Parathyroid adenoma (tissue), 2 donors: Measurements from ENCODE around the gene ENO1.

Source experiments
- H2AFZ ChIP-seq: fragments of 300-600 bp; sonication (generic); one replicate; pipeline ENCODE4 v1.7.0; 2017; ENCODE audit warnings: antibody characterized with exemption, mild to moderate bottlenecking
- H3K27ac ChIP-seq: fragments of 300-600 bp; sonication (generic); one replicate; pipeline ENCODE4 v1.7.0; 2017
- H3K27me3 ChIP-seq: fragments of 300-600 bp; sonication (generic); one replicate; pipeline ENCODE4 v1.7.0; 2017; ENCODE audit warnings: low read length; ENCODE audit not compliant: control insufficient read depth, insufficient read depth
- H3K36me3 ChIP-seq: fragments of 300-600 bp; sonication (generic); one replicate; pipeline ENCODE4 v1.7.0; 2017; ENCODE audit warnings: low read length; ENCODE audit not compliant: control insufficient read depth, insufficient read depth
- H3K4me1 ChIP-seq: fragments of 300-600 bp; sonication (generic); one replicate; pipeline ENCODE4 v1.7.0; 2017; ENCODE audit warnings: control low read depth
- H3K4me2 ChIP-seq: fragments of 300-600 bp; sonication (generic); one replicate; pipeline ENCODE4 v1.7.0; 2017; ENCODE audit warnings: low read length
- H3K4me3 ChIP-seq: fragments of 300-600 bp; sonication (generic); one replicate; pipeline ENCODE4 v1.7.0; 2017; ENCODE audit warnings: low read depth, low read length
- H3K79me2 ChIP-seq: fragments of 300-600 bp; sonication (generic); one replicate; pipeline ENCODE4 v1.7.0; 2017; ENCODE audit warnings: control low read depth
- H3K9ac ChIP-seq: fragments of 300-600 bp; sonication (generic); one replicate; pipeline ENCODE4 v1.7.0; 2017; ENCODE audit warnings: mild to moderate bottlenecking
- H3K9me3 ChIP-seq: fragments of 300-600 bp; sonication (generic); one replicate; pipeline ENCODE4 v1.7.0; 2017; ENCODE audit warnings: low read length; ENCODE audit not compliant: control insufficient read depth
- TF ChIP-seq, protein P1 (sequence below): fragments of 300-600 bp; sonication (generic); IDR thresholded peaks from one replicate; pipeline ENCODE4 v1.7.0; 2017; ENCODE audit warnings: antibody characterized with exemption, mild to moderate bottlenecking
- donor health status: primary hyperparathyroidism.

Gene ENO1

DNA sequence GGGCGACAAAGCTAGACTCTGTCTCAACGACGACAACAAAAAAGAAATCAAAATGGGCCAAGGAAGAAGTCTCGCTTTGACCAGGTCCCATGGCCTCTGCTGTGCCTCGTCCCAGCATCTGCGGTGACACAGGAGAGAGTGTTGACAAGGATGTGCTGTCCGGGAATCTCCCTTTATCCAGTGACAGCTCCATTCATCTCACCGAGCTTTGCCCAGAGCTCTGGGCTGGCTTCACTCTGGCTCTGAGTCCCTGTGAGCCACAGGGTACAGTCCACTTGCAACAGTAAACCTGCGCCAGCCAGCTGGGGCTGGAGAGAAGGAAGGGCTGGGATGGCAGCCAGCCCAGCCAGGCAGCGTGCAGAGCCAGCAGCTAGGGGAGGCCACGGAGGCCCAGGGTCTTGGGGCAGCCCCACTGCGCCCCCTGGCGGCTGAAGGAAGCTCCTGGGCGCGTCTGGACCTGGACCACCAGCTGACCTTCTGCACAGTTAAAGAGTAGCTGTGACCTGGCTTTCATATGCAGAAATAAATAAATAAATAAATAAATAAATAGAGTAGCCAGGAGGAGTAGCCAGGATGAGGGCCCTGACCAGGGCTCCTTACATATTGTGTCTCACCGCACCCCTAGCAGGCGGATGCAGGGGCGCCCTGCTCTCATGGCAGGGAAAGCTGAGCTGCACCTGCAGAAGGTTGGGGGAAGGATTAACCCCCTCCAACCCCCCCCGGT lies 29.7 kb downstream of the ENO1 start:
- H3K4me2 ChIP-seq: peak overlapping the region; percentile 27
- H3K4me3 ChIP-seq: no peak overlapping the region
- no peaks in the 10 kb centered on the region for H3K79me2 ChIP-seq
- no peak overlapping the region for H3K9ac ChIP-seq
- H3K27ac ChIP-seq: peak overlapping the region; percentile 51
- H3K27me3 ChIP-seq: no peaks in the 10 kb centered on the region
- peaks cover 4% of the 10 kb centered on the region for H3K4me1 ChIP-seq
- TF ChIP-seq, protein P1, sequence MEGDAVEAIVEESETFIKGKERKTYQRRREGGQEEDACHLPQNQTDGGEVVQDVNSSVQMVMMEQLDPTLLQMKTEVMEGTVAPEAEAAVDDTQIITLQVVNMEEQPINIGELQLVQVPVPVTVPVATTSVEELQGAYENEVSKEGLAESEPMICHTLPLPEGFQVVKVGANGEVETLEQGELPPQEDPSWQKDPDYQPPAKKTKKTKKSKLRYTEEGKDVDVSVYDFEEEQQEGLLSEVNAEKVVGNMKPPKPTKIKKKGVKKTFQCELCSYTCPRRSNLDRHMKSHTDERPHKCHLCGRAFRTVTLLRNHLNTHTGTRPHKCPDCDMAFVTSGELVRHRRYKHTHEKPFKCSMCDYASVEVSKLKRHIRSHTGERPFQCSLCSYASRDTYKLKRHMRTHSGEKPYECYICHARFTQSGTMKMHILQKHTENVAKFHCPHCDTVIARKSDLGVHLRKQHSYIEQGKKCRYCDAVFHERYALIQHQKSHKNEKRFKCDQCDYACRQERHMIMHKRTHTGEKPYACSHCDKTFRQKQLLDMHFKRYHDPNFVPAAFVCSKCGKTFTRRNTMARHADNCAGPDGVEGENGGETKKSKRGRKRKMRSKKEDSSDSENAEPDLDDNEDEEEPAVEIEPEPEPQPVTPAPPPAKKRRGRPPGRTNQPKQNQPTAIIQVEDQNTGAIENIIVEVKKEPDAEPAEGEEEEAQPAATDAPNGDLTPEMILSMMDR: peak; percentile 89
- no peaks in the 10 kb centered on the region for H3K9me3 ChIP-seq
- peak overlapping the region; percentile 72 for H2AFZ ChIP-seq
- no peaks in the 10 kb centered on the region for H3K36me3 ChIP-seq

- H3K9ac ChIP-seq: no peak overlapping the region
- H3K27ac ChIP-seq: no peak overlapping the region
- TF ChIP-seq, protein P1: no peak
Measured at GRCh38 chr1:8847990-8848389, 30.5 kb downstream of the ENO1 start.

DNA sequence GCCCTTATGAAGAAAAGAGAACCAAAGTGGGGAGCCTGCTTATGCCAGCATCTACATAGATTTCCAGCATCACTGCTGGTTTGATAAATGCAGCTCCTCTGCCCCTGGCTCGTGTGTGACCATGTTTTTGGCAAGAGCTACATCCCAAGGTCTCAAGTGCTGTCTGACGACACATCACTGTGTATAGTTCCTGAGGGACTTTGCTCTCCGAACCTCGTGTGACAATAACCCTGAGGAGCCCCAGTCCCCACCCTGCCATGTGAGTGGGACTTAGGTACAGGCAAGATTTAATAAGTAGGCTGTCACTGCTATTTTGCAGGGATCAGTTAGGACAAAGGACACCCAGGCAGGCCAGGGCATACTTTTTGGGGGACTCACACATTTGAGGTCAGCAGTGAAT lies 32.2 kb downstream of the ENO1 start:
- Histone ChIP-seq H3K36me3 (no peaks in the 10 kb centered on the region), H3K9me3 (no peaks in the 10 kb centered on the region), H3K79me2 (no peaks in the 10 kb centered on the region), H3K4me2 (no peak overlapping the region), H3K4me3 (no peak overlapping the region), H3K27me3 (no peaks in the 10 kb centered on the region), H3K4me1 (peaks cover 4% of the 10 kb centered on the region), H3K9ac (no peak overlapping the region), H2AFZ (no peak overlapping the region), H3K27ac (no peak overlapping the region)
- TF ChIP-seq, protein P1: no peak

More at GRCh38 chr1:8847990-8848389, 30.5 kb downstream of the ENO1 start:
- no peak overlapping the region for H3K4me3 ChIP-seq
- no peaks in the 10 kb centered on the region for H3K9me3 ChIP-seq
- H3K27me3 ChIP-seq: no peaks in the 10 kb centered on the region
- no peaks in the 10 kb centered on the region for H3K79me2 ChIP-seq
- peaks cover 4% of the 10 kb centered on the region for H3K4me1 ChIP-seq
- no peak overlapping the region for H3K4me2 ChIP-seq
- H3K36me3 ChIP-seq: no peaks in the 10 kb centered on the region
- no peak overlapping the region for H2AFZ ChIP-seq

GRCh38 chr1:8845104-8846097 lies 33.1 kb downstream of the ENO1 start:
- H3K9ac ChIP-seq: no peak overlapping the region
- H3K4me2 ChIP-seq: no peak overlapping the region
- no peaks in the 10 kb centered on the region for H3K36me3 ChIP-seq
- H3K4me3 ChIP-seq: no peak overlapping the region
- TF ChIP-seq, protein P1: no peak
- no peak overlapping the region for H2AFZ ChIP-seq
- H3K4me1 ChIP-seq: peaks cover 4% of the 10 kb centered on the region
- no peaks in the 10 kb centered on the region for H3K79me2 ChIP-seq
- no peak overlapping the region for H3K27ac ChIP-seq
- no peaks in the 10 kb centered on the region for H3K9me3 ChIP-seq
- no peaks in the 10 kb centered on the region for H3K27me3 ChIP-seq
